Adrenal gland (tissue), 5 donors: ENCODE measurements around the gene ABCA4.

Experiments used
- POLR2A ChIP-seq, 2 donors: fragments of 450-650 bp; IDR thresholded peaks; one replicate each; pipeline ENCODE4 v1.6.1; 2017; ENCODE audit warnings: antibody characterized with exemption in 2 of 2, mild to moderate bottlenecking in 2 of 2, moderate library complexity in 1 of 2
- TF ChIP-seq, protein P1 (sequence below), 6 experiments: fragments of 450-650 bp in 4 of 6; fragments of 200-600 bp in 2 of 6; sonication (generic) in 1 of 6; IDR thresholded peaks; 1 replicate in 5 of 6; 2 replicates in 1 of 6; pipeline versions ENCODE4 v1.5.1 to v1.8.0; 2016 to 2021; ENCODE audit warnings: antibody characterized with exemption in 6 of 6, mild to moderate bottlenecking in 2 of 6, moderate library complexity in 1 of 6
- donor health status: DM: no; HTN: no; CAD: no.

- no peak for TF ChIP-seq POLR2A (IDR thresholded peaks at IDR 0.05)
- TF ChIP-seq, protein P1, sequence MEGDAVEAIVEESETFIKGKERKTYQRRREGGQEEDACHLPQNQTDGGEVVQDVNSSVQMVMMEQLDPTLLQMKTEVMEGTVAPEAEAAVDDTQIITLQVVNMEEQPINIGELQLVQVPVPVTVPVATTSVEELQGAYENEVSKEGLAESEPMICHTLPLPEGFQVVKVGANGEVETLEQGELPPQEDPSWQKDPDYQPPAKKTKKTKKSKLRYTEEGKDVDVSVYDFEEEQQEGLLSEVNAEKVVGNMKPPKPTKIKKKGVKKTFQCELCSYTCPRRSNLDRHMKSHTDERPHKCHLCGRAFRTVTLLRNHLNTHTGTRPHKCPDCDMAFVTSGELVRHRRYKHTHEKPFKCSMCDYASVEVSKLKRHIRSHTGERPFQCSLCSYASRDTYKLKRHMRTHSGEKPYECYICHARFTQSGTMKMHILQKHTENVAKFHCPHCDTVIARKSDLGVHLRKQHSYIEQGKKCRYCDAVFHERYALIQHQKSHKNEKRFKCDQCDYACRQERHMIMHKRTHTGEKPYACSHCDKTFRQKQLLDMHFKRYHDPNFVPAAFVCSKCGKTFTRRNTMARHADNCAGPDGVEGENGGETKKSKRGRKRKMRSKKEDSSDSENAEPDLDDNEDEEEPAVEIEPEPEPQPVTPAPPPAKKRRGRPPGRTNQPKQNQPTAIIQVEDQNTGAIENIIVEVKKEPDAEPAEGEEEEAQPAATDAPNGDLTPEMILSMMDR (IDR thresholded peaks at IDR 0.05), result no peak
Observed at GRCh38 chr1:94132111-94132510, 11.2 kb upstream of the ABCA4 start.
